GM18517 (cell line): ENCODE data around the gene ADM2.
"Not testable (repeated sequence)": the region's sequence is repeated elsewhere in the genome, so short reads cannot be mapped to it uniquely, and the experiment has no call there.

Experiments used
- ATAC-seq: cut with Tn5 transposase; IDR thresholded peaks from one replicate; pipeline ENCODE4 v1.9.1; 2021; ENCODE audit warnings: mild to moderate bottlenecking, moderate library complexity; ENCODE audit not compliant: unreplicated experiment

The ADM2 gene, protein sequence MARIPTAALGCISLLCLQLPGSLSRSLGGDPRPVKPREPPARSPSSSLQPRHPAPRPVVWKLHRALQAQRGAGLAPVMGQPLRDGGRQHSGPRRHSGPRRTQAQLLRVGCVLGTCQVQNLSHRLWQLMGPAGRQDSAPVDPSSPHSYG

DNA sequence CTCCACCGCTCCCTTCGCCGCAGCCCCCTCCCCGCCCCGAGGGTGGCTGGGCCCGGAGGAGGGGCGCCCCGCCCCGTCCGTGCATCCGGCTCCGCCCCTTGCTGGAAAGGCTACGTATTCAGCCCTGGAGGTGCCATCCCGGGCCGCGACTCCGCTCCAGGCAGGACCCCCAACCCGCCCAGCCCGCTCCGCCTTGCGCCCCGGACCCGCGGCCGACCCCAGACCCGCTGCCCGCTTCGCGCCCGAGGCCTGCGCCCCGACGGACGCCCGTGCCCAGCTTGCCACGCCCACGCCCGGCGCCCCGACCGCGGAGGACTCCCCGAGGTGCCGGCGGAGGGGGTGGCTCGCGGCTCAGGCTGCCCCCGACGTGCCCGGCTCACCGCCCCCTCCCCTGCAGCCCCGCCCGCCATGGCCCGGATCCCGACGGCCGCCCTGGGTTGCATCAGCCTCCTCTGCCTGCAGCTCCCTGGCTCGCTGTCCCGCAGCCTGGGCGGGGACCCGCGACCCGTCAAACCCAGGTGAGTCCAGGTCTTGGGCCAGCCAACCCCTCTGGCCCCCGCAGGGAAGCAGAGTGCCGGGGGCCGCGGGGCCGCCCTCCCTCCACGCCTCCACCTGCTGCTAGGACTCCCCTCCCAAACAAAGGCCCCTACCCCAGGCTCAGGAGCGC is at the start of gene ADM2:
ADM2 (plus strand) TSS at position 104 of the 667 bp plus-strand sequence; CDS start at position 409, 305 bp downstream.
- ATAC-seq: no peak

DNA sequence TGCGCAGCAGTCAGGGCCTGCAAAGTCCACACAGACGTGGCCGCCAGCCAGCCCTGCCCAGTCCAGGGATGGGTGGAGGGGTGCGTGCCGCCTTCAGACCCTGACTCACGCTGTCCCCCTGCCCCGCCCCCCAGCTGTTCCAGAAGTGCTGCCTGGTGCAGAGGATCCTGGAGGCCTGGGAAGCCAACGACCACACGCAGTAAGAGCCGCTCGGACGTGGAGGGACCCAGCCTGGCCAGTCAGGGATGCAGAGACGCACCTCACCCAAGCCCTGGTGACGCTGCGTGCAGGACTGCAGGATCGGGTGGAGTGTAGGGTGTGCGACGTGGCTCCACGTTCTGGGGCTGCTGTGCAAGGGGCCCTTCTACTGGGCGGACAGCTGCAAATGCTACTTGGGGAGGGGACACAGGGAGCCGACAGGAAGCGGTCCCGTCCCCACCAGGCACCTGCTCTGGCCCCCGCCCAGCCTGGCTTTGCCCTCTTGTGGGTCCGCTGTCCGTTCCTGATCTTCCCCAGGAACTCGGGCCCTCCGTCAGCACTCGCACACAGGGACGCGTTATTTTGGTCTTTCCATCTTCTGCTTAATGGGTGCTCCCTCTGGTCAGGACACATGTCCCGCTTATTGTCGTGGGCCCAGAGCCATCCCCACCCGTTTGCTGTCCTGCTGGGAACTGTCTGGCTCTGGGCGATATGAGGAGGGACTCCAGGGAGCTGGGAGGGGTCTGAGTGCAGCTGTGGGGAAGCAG is 49.0 kb upstream of the ADM2 start:
- no peak for ATAC-seq

DNA sequence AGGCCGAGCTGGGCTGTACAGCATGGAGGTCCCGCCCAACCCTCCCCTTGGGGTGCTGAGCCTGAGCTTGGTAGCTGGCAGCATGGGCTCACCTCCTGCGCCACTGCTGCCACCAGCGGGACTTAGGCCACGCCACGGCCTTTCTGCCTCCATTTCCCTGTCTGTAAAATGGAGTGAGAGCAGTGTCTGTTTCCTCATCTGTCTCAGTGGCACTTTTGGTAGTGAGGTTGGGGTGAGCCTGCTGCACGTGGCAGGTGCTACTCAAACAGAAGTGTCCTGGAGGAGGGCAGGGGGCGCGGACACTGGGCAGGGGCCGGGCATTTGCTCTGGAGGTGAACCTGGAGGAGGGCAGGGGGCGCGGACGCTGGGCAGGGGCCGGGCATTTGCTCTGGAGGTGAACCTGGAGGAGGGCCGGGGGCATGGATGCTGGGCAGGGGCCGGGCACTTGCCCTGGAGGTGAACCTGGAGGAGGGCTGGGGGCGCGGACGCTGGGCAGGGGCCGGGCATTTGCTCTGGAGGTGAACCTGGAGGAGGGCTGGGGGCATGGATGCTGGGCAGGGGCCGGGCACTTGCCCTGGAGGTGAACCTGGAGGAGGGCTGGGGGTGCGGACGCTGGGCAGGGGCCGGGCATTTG is 48.3 kb upstream of the ADM2 start:
- ATAC-seq: not testable (repeated sequence)

DNA sequence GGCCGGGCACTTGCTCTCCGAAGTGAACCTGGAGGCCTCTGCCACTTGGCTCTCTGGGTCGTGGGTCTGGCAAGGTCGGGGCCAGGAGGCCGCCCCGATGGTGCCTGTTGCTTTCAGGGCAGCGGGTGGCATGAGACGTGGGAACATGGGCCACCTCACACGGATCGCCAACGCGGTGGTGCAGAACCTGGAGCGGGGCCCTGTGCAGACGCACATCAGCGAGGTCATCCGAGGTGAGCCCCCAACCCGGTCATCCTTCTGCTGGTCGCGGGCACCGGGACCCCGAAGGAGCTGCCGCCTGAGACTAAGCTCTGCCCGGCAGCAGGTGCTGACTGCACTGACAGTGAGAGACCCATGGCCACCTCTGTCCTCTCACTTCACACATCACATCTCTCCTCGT is 46.5 kb upstream of the ADM2 start:
- ATAC-seq: no peak

DNA sequence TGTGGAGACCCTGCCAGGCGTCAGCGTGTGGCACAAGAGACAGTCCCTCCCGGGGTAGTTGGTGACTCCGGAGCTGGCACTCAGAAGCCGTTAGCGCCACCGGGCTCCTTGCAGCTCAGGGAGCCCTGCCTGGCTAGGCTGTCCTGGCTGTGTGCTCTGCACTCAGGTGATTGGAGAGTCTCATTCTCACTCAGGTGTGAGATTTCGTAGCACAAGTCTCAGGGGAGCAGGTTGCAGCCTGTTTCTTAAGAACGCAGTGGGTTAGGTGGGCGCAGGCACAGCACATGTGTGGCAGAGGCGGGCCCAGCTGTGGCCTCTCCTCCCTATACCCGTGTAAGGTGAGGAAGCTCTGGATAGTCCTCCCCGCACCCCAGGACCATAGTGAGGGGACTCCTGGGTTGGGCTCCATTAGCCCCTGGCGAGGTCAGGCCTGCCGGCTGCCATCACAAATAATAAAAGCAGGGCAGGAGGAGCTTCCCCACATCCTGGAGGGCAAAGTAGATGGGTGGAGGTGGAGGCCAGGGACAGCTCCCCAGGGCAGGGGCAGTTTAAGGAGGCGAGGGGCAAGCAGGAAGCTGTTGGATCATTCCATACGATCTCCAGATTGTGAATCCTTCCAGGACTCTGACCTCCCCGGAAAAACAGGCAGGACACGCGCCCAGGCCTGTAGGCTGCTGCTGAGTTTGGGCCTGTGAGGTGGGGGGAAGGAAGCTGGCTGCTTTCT is 45.9 kb upstream of the ADM2 start:
- no peak for ATAC-seq

DNA sequence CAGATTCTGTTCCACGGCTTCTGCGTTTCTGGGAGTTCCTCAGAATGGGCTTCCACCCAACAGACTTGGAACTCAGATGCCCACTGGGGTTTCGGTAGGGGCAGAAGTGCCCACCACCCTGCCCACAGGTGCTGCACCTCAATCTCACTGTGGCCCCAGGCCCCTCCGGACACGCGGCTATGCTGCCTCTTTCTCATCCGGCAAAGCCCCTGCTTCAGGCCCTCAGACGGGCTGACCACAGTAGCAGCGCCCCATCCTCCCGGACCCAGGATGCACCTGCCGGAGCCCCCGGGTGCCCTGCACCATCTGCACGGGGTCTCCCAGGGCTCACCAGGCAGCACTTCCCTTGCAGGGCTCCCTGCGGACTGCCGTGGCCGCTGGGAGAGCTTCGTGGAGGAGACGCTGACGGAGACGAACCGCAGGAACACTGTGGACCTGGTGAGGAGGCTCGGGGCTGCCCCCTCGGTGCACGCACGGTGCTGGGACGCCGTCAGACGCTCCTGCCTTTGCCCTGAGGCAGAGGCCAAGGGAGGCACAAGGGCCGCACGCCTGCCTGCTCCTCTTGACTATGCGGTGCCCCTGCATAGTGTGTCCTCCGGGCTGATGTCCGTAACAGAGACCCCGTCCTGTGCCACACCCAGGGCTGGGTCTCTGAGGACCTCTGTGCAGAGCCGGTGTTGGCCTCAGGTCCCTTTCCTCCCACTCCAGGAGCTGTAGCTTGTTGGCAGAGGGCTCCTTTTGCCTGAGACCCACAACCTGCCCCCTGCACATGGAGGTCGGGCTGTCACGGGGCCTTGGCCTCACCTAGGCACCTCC is 45.1 kb upstream of the ADM2 start:
- ATAC-seq: no peak

DNA sequence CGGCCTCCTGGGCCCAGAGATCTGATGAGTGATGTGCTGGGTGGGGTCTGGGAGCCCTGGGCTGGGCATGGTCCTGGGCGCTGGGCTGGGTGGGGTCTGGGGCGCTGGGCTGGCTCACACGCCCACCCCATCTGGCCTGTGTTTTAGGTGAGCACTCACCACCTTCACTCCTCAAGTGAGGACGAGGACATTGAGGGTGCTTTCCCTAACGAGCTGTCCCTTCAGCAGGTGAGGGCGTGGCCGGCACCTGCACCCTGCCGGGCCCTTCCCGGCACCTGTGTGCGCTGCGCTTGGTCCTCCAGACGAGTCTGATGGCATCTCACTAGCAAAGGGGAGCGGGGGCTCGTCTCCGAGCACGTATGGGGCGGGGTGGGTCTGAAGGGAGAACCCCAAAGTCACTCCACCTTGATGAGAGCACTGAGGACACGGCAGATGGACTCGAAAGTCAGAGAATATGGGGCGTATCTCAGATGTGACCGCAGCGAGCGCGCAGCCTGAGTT is 44.5 kb upstream of the ADM2 start:
- ATAC-seq: no peak

DNA sequence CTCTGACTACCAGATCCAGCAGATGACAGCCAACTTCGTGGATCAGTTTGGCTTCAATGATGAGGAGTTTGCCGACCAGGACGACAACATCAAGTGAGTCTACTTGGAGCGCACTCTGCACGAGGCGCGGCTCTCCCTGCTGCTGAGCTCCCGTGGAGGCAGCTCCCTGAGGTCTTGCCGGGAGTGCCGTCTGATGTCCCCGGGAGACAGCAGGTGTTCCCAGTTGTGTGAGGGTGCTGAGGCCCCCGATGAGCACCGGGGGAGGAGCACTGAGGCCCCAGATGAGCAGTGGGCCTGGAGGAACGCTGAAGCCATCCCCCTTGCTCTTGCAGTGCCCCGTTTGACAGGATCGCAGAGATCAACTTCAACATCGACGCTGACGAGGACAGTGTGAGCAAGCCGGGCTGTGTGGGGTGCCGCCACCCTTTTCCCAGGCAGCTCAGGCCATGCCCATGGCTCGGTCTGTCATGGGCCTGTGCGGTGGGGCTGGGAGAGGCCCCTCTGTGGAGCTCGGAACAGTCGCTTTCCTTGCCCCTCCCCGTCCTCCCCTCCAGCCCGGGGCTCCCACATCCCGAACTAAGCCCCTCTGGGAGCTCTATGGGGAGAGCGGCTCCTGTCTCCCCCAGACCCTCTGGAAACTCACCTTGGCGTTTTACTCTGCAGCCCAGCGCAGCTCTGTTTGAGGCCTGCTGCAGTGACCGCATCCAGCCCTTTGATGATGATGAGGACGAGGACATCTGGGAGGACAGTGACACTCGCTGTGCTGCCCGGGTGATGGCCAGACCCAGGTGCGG is 43.6 kb upstream of the ADM2 start:
- ATAC-seq: no peak

DNA sequence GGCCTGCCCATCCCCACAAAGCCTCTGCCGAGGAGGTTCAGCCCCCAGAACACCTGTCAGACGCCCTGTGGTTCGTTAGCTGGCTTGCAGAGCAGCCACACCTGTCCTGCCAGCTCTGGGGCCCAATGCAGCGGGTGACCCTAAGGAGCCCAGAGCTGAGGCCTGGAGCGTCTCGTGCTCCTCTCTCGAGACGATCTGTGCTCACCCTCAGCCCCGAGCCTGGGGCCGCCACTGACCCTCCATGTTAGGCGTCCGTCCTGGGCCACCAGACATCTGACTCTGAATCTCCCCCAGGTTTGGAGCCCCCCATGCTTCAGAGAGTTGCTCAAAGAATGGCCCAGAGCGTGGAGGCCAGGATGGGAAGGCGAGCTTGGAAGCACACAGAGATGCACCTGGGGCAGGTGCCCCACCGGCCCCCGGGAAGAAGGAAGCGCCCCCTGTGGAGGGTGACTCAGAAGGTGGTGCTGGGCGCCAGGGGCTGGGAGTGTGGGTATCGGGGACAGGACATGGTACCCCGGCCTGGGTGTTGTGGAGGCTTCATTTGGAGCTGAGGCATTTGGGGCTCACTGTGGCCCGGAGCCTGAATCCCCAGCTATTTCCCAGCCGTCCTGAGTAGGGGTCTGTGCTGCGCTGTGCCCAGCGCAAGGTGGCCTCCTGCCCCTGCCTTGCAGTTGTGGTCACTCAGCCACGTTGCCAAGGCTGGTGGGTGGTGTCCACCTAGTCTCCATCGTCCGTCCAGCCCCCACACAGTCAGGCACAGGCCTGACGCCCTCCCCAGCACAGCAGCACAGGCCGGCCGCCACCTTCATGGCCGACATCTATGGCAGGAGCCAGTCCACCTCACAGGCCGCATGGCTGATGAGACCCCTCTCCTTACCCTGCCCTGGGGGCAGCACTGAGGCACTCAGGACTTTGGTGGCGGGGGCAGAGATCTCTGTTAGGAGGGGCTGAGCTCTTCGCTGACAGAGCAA is 42.8 kb upstream of the ADM2 start:
- ATAC-seq: no peak

DNA sequence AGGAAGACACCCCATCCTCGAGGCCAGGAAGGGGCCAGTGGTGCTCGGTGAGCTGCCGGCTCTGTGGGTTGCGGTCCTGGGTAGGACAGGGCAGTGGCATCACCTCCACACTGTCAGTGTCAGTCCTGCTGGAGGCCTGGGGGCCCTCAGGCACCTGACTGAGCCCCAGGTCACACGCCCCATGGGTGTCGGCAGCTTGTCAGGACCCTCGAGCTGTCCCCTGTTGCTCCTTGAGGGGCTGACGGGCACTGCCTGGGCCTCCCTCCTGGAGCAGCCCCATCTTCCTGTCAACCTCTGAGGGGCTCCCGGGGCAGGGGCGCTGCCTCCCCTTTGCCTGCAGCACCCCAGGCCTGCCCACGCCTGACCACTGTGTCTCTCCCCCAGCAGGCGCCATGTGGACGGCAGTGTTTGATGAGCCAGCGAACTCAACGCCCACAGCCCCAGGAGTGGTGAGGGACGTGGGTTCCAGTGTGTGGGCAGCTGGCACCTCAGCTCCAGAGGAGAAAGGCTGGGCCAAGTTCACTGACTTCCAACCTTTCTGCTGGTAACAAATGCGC is 42.0 kb upstream of the ADM2 start:
- ATAC-seq: no peak

DNA sequence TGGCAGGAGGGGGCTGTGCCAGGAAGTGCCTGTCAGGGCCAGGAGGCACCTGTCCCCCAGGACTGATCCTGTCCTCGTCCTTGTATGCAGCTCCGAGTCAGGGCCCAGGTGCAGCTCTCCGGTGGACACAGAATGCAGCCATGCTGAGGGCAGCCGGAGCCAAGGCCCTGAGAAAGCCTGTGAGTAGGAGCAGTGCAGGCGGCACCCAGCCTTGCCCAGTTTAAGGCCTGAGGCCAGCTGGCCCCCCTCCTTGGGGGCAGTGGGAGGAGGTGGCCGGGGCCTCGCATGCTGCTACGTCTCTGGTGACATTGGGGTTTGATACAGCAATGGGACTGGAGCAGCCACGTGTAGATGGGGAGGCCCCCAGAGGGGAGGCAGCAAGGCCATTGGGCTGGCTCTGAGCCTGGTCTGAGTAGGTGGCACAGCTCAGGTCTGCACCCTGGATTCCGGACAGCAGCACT is 41.4 kb upstream of the ADM2 start:
- ATAC-seq: no peak

DNA sequence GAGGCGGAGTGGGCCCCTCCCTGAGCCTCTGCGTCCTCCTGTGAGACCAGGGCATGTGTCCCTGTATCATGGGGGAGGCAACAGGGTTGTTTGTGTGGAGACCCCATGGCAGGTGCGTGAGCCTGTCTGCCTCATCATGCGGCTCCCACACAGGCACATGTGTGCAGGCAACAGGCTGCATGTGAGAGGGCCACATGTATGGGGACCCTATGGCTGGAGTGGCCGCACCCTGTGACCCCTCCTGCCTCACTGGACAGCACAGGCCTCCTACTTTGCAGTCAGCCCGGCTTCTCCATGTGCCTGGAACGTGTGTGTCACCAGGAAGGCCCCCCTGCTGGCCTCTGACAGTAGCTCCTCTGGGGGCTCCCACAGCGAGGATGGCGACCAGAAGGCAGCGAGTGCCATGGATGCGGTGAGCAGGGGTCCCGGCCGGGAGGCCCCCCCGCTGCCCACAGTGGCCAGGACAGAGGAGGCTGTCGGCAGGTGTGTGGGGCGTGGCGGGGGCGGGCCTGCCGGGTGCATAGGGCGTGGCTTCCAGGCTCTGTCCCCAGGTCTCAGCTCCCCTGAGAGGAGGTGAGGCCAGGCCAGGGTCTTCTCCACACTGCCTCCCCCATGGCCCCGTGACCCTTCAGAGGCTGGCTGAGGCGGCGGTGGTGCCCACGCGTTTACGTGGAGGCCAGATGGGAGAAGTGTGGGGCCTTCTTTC is 40.6 kb upstream of the ADM2 start:
- no peak for ATAC-seq

DNA sequence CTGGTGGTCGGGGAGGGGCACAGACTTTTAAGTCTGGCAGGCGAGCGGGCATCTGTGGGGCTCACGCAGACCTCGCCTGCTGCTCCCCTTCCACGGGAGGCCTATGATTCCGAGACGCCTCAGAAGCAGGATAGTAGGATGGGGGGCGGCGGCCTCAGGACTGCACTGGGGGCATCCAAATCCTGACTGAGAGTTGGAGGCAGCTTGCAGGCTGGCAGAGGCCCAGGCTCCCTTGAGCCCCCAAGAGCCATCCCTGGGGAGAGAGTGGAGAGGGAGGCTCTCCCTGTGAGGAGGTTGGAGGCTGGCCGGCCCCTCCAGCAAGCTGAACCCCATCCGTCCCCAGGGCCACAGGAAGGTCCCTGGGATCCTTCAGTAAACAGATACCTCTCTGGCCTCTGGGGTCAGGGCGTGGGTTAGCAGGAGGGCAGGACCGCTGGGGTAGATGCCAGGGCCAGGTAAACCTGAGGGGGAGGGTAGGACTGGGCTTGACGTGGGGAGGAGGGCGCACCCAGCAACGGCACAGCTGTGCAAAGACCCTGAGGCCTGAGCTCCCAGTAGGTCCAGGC is 39.8 kb upstream of the ADM2 start:
- no peak for ATAC-seq

DNA sequence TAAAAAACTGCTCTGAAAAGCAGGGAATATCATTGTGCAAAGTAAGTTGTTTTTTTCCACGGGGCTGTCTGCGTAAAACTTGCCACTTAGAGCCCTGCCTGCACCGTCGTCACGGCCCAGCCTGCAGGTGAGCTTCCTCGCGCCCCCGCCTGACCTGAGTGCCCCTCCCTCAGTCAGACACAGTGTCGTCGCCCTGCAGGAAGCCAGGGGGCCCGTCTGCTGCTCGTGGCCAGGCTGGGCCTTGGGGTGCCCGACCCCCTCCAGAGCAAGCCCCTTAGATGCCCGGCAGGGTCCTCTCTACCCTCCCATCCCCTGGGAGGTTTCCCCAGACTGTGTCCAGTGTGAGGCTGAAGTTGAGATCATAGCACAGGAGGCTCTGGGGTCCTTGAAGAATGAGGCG is 38.1 kb upstream of the ADM2 start:
- ATAC-seq: no peak

DNA sequence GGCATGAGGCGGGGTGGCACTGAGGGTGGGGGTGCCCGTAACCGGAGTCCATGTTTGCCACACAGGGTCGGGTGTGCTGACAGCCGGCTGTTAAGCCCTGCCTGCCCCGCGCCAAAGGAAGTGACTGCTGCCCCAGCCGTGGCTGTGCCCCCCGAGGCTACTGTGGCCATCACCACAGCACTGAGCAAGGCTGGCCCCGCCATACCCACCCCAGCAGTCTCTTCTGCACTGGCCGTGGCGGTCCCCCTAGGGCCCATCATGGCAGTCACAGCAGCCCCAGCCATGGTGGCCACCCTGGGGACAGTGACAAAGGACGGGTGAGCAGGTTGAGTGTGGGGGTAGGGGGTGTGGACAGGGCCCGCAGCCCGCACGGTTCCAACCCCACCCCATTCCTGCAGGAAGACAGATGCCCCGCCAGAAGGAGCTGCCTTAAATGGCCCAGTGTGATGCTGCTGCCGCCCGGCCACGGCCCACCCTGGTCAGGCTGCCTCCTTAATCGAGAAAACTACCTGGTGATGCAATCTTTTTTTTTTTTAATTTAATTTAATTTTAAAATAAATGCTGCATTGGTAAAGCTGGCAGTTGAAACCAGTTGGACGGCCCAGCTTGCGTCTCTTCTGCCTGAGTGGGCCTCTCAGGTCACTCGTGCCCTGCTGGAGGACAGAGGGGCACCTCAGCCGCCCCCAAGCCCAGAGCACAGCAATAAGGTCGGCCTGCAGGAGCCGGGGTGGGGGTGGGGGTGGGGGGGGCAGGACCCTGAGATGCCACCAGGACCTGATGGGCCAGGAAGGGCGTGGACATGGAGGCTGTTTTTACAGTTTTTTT is 37.3 kb upstream of the ADM2 start:
- ATAC-seq: no peak

DNA sequence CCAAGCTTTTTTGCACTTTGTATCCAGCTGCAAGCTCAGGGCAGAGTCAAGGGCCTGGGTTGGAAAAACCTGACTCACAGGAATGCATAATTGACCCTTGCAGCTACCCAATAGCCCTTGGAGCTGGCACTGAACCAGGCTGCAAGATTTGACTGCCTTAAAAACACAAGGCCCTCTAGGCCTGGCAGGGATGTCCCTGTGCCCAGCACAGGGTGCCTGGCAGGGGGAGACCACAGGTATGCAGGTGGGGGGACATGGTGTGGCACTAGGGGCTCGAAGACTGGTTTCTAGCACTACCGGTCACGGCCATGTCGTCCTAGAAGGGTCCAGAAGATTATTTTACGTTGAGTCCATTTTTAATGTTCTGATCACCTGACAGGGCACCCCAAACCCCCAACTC is 36.7 kb upstream of the ADM2 start:
- ATAC-seq: no peak
